Measurements from ENCODE around the gene GGA1. TPM values are rescaled to one million over a fixed set of nuclear protein-coding genes. Genes with fewer than 3 reads are reported as not detected.

GGA1 gene
- total RNA-seq, 4 donors from 2014 or later: 37.8 to 46.5 (median 39.1) TPM

DNA sequence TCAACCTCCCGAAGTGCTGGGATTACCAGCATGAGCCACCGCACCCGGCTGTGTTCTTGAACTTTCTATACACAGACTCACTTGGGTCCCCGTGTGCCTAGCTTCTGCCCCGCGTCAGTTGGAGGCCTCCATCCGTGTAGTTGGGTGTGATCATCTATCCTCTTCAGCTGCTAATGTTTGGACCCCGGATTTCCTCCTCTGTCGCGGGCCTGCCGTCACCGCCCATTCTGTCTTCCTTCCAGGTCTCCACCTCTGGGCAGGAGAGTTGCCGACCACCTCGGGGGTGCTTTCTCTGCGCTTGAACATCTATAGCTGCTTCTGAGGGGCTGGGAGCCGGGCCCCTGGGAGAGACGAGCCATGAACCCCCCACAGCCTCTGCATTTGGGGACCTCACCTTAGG lies 42.8 kb upstream of the GGA1 start:
- TF ChIP-seq EP300 (IDR thresholded peaks at IDR 0.05) (no peak), POLR2A (IDR thresholded peaks at IDR 0.05) (no peak), POLR2AphosphoS5 (IDR thresholded peaks at IDR 0.05) (no peak)
- TF ChIP-seq, protein P1, sequence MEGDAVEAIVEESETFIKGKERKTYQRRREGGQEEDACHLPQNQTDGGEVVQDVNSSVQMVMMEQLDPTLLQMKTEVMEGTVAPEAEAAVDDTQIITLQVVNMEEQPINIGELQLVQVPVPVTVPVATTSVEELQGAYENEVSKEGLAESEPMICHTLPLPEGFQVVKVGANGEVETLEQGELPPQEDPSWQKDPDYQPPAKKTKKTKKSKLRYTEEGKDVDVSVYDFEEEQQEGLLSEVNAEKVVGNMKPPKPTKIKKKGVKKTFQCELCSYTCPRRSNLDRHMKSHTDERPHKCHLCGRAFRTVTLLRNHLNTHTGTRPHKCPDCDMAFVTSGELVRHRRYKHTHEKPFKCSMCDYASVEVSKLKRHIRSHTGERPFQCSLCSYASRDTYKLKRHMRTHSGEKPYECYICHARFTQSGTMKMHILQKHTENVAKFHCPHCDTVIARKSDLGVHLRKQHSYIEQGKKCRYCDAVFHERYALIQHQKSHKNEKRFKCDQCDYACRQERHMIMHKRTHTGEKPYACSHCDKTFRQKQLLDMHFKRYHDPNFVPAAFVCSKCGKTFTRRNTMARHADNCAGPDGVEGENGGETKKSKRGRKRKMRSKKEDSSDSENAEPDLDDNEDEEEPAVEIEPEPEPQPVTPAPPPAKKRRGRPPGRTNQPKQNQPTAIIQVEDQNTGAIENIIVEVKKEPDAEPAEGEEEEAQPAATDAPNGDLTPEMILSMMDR (IDR thresholded peaks at IDR 0.05): no peak
- peaks cover 0 to 93% (median 45%) of the 10 kb centered on the region in 3 donors for H3K4me1 ChIP-seq
- 56 to 60% methylated on average over 7 of the region's 17 CpGs for WGBS, 2 donors (ENCODE audit: low coverage in 1 of 2)
- ATAC-seq: no peak
- H3K4me3 ChIP-seq: no peak overlapping the region
- H3K27me3 ChIP-seq: peaks cover 36% of the 10 kb centered on the region
- peak overlapping the region in 3 of 4 donors; percentile 51 to 63 (median 59) for H3K27ac ChIP-seq
- H3K36me3 ChIP-seq: peaks cover 0 to 29% of the 10 kb centered on the region in 2 donors
- no peaks in the 10 kb centered on the region for H3K9me3 ChIP-seq

DNA sequence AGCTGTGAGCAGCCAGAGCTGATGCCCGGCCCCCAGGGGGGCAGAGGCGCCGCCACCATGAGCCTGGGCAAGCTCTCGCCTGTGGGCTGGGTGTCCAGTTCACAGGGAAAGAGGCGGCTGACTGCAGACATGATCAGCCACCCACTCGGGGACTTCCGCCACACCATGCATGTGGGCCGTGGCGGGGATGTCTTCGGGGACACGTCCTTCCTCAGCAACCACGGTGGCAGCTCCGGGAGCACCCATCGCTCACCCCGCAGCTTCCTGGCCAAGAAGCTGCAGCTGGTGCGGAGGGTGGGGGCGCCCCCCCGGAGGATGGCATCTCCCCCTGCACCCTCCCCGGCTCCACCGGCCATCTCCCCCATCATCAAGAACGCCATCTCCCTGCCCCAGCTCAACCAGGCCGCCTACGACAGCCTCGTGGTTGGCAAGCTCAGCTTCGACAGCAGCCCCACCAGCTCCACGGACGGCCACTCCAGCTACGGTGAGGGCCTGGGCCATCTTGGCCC lies 42.3 kb upstream of the GGA1 start:
- H3K9me3 ChIP-seq: no peaks in the 10 kb centered on the region
- peaks cover 32% of the 10 kb centered on the region for H3K27me3 ChIP-seq
- H3K4me1 ChIP-seq: peaks cover 0 to 90% (median 45%) of the 10 kb centered on the region in 3 donors
- no peak for ATAC-seq
- TF ChIP-seq, protein P1 (IDR thresholded peaks at IDR 0.05): no peak
- TF ChIP-seq EP300 (IDR thresholded peaks at IDR 0.05): no peak
- TF ChIP-seq POLR2A (IDR thresholded peaks at IDR 0.05): no peak
- TF ChIP-seq POLR2AphosphoS5 (IDR thresholded peaks at IDR 0.05): no peak
- H3K36me3 ChIP-seq: peaks cover 0 to 29% of the 10 kb centered on the region in 2 donors
- H3K27ac ChIP-seq: peak overlapping the region in 3 of 4 donors; percentile 51 to 63 (median 59)
- WGBS, 2 donors (ENCODE audit: low coverage in 1 of 2): no CpG with 5 or more reads among the region's 28 CpGs
- H3K4me3 ChIP-seq: no peak overlapping the region

DNA sequence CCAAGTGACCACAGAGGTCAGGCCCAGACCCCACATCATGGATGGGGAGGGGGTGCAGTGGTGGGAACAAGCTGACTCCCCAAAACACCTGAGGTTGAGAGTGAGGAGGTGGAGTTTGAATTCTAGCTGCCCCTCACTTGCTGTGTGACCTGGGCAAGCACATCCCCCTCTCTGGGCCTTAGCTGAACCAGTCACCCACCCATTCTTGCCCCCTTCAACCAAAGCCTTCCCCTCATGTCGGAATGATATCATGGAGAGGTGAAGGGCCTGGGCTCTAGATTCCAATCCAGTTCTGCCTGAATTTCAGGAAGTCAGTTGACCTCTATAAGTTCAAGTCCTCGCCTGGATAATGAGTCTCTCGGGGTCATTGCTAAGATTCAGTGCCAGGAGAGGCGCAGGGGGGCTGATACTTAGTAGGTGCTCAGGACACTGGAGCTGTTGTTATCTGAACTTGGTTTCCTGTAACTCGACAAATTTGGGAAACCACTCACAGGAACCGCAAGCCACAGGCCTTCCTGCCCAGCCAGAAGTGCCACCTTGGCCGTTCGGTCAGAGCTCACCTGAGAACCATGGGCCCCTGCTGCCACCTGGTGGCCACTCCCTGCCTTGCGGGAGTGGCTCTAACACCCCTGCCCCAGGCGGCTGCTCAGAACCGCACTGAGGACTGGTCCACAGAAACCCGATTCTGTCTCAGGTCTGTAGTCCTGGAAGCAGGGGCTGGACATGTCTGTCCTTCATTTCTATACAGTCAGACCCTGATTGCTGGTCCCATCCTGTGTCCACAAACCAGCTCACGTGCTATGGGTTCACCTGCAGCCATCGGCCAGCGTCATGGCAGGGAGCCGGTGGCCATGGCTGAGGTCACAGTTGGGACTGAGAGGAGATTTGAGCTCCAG lies 41.5 kb upstream of the GGA1 start:
- H3K4me3 ChIP-seq: no peak overlapping the region
- WGBS, 2 donors (ENCODE audit: low coverage in 1 of 2): 40 to 75% methylated on average over 1 to 5 of the region's 16 CpGs
- peaks cover 0 to 82% (median 41%) of the 10 kb centered on the region in 3 donors for H3K4me1 ChIP-seq
- peaks cover 0 to 29% of the 10 kb centered on the region in 2 donors for H3K36me3 ChIP-seq
- H3K9me3 ChIP-seq: no peaks in the 10 kb centered on the region
- no peak for TF ChIP-seq POLR2A (IDR thresholded peaks at IDR 0.05)
- TF ChIP-seq, protein P1 (IDR thresholded peaks at IDR 0.05): peak in 3 of 4 experiments; percentile 93 to 96 (median 95)
- TF ChIP-seq POLR2AphosphoS5 (IDR thresholded peaks at IDR 0.05): no peak
- TF ChIP-seq EP300 (IDR thresholded peaks at IDR 0.05): no peak
- ATAC-seq: peak; percentile 52
- peak overlapping the region in 3 of 4 donors; percentile 51 to 63 (median 59) for H3K27ac ChIP-seq
- peaks cover 31% of the 10 kb centered on the region for H3K27me3 ChIP-seq

DNA sequence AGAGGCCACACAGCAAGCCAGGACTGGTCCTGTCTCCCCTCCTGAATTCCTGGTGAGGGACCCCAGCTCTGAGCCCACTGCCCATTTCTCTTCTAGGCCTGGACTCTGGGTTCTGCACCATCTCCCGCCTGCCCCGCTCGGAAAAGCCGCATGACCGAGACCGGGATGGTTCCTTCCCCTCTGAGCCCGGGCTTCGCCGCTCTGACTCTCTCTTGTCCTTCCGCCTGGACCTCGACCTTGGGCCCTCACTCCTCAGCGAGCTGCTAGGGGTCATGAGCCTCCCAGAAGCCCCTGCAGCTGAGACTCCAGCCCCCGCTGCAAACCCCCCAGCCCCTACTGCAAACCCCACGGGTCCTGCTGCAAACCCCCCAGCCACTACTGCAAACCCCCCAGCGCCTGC lies 40.6 kb upstream of the GGA1 start:
- Histone ChIP-seq H3K9me3 (no peaks in the 10 kb centered on the region), H3K27ac (peak overlapping the region in 1 of 4 donors; percentile 63), H3K4me3 (no peak overlapping the region), H3K27me3 (peaks cover 25% of the 10 kb centered on the region), H3K4me1 (peaks cover 0 to 74% (median 34%) of the 10 kb centered on the region in 3 donors), H3K36me3 (peaks cover 0 to 29% of the 10 kb centered on the region in 2 donors)
- TF ChIP-seq POLR2AphosphoS5 (IDR thresholded peaks at IDR 0.05) (no peak), POLR2A (IDR thresholded peaks at IDR 0.05) (no peak), EP300 (IDR thresholded peaks at IDR 0.05) (no peak)
- TF ChIP-seq, protein P1 (IDR thresholded peaks at IDR 0.05): no peak
- no peak for ATAC-seq
- WGBS, 2 donors (ENCODE audit: low coverage in 1 of 2): 80 to 91% methylated on average over 1 to 7 of the region's 15 CpGs

Data from gastroesophageal sphincter (tissue), 4 donors.